ENCODE results near the gene AKAP12. TPM values are rescaled to one million over a fixed set of nuclear protein-coding genes. Genes with fewer than 3 reads are reported as not detected.

AKAP12 gene
- total RNA-seq, 3 donors from 2014 or later = 40.7 to 368 (median 127) TPM

GRCh38 chr6:151263967-151264366, 24.2 kb downstream of the AKAP12 start:
- no peak overlapping the region for H3K27ac ChIP-seq
- H3K9me3 ChIP-seq = no peaks in the 10 kb centered on the region
- no peaks in the 10 kb centered on the region for H3K27me3 ChIP-seq
- H3K4me1 ChIP-seq = no peaks in the 10 kb centered on the region
- no peak for TF ChIP-seq POLR2AphosphoS5 (IDR thresholded peaks at IDR 0.05)
- DNase-seq (ENCODE audit: low spot score in 2 of 2) = no peak
- no peaks in the 10 kb centered on the region for H3K36me3 ChIP-seq
- no peak overlapping the region for H3K4me3 ChIP-seq
- intact Hi-C loops (cut with DNase I; ENCODE audit: low total_unique reads) = no loop called here

- Histone ChIP-seq H3K27me3 (no peaks in the 10 kb centered on the region), H3K27ac (no peak overlapping the region), H3K9me3 (no peaks in the 10 kb centered on the region), H3K4me3 (no peak overlapping the region), H3K4me1 (no peaks in the 10 kb centered on the region), H3K36me3 (no peaks in the 10 kb centered on the region)
- DNase-seq (ENCODE audit: low spot score in 2 of 2) = no peak
- TF ChIP-seq POLR2AphosphoS5 (IDR thresholded peaks at IDR 0.05) = no peak
- no peak for TF ChIP-seq POLR2A (IDR thresholded peaks at IDR 0.05)
- TF ChIP-seq CTCF (IDR thresholded peaks at IDR 0.05) = no peak
- intact Hi-C loops (cut with DNase I; ENCODE audit: low total_unique reads) = no loop called here
Measured at GRCh38 chr6:151265282-151265681, 25.5 kb downstream of the AKAP12 start.

- no peaks in the 10 kb centered on the region for H3K9me3 ChIP-seq
- peak overlapping the region in 1 of 2 donors; percentile 40 for H3K27ac ChIP-seq
- no peaks in the 10 kb centered on the region for H3K27me3 ChIP-seq
- no peaks in the 10 kb centered on the region for H3K4me1 ChIP-seq
- H3K36me3 ChIP-seq = no peaks in the 10 kb centered on the region
- DNase-seq (ENCODE audit: low spot score in 2 of 2) = no peak
- intact Hi-C loops (cut with DNase I; ENCODE audit: low total_unique reads) = no loop called here
- no peak overlapping the region for H3K4me3 ChIP-seq
- TF ChIP-seq POLR2AphosphoS5 (IDR thresholded peaks at IDR 0.05) = no peak
- TF ChIP-seq CTCF (IDR thresholded peaks at IDR 0.05) = no peak
- no peak for TF ChIP-seq POLR2A (IDR thresholded peaks at IDR 0.05)
Measured at GRCh38 chr6:151269321-151269995, 29.7 kb downstream of the AKAP12 start.

- Histone ChIP-seq H3K9me3 (no peaks in the 10 kb centered on the region), H3K27me3 (no peaks in the 10 kb centered on the region), H3K4me3 (no peak overlapping the region), H3K36me3 (no peaks in the 10 kb centered on the region), H3K27ac (no peak overlapping the region), H3K4me1 (no peaks in the 10 kb centered on the region)
- no peak for TF ChIP-seq CTCF (IDR thresholded peaks at IDR 0.05)
- no peak for TF ChIP-seq POLR2AphosphoS5 (IDR thresholded peaks at IDR 0.05)
- no peak for TF ChIP-seq POLR2A (IDR thresholded peaks at IDR 0.05)
- intact Hi-C loops (cut with DNase I; ENCODE audit: low total_unique reads) = no loop called here
- no peak for DNase-seq (ENCODE audit: low spot score in 2 of 2)
Measured at GRCh38 chr6:151275121-151275520, 35.4 kb downstream of the AKAP12 start.

GRCh38 chr6:151275566-151275965, 35.8 kb downstream of the AKAP12 start:
- Histone ChIP-seq H3K4me1 (no peaks in the 10 kb centered on the region), H3K4me3 (no peak overlapping the region), H3K9me3 (no peaks in the 10 kb centered on the region), H3K27ac (no peak overlapping the region), H3K36me3 (no peaks in the 10 kb centered on the region), H3K27me3 (no peaks in the 10 kb centered on the region)
- no peak for DNase-seq (ENCODE audit: low spot score in 2 of 2)
- intact Hi-C loops (cut with DNase I; ENCODE audit: low total_unique reads) = no loop called here
- TF ChIP-seq CTCF (IDR thresholded peaks at IDR 0.05) (no peak), POLR2AphosphoS5 (IDR thresholded peaks at IDR 0.05) (no peak), POLR2A (IDR thresholded peaks at IDR 0.05) (no peak)
